Measurements from ENCODE around the gene COX8C.

COX8C gene

GRCh38 chr14:93332397-93332852 lies 14.6 kb upstream of the COX8C start:
- TF ChIP-seq, protein P1, sequence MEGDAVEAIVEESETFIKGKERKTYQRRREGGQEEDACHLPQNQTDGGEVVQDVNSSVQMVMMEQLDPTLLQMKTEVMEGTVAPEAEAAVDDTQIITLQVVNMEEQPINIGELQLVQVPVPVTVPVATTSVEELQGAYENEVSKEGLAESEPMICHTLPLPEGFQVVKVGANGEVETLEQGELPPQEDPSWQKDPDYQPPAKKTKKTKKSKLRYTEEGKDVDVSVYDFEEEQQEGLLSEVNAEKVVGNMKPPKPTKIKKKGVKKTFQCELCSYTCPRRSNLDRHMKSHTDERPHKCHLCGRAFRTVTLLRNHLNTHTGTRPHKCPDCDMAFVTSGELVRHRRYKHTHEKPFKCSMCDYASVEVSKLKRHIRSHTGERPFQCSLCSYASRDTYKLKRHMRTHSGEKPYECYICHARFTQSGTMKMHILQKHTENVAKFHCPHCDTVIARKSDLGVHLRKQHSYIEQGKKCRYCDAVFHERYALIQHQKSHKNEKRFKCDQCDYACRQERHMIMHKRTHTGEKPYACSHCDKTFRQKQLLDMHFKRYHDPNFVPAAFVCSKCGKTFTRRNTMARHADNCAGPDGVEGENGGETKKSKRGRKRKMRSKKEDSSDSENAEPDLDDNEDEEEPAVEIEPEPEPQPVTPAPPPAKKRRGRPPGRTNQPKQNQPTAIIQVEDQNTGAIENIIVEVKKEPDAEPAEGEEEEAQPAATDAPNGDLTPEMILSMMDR (IDR thresholded peaks at IDR 0.05) = no peak

- TF ChIP-seq, protein P1 (IDR thresholded peaks at IDR 0.05) = no peak
Measured at GRCh38 chr14:93332853-93333630, 13.9 kb upstream of the COX8C start, which contains the start of gene BTBD7. Gene BTBD7, minus strand, starts transcription at chr14:93333036. Its CDS starts 36,985 bp downstream, at chr14:93296051.

DNA sequence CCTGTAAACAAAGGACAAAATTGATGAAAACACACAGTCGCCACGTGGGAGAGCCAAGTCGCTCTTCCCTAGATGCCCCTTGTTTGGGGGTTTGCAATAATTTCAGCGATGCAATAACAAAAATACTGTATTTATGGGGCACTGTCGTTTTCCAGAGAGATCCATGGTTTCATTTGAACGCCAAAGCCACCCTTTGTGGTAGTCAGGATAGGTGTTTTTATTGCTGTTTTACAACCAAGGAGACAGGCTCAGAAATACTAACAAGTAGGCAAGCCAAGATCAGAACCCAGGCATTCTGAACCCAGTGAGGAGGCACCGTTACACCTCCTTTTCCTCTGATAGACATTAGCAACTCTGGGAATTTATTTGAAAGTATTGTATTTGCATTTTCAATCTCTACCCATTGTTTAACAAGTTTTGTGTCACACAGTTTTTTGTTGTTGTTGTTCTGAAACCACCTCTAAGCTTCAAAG lies 13.3 kb upstream of the COX8C start:
- TF ChIP-seq, protein P1 (IDR thresholded peaks at IDR 0.05) = no peak

- TF ChIP-seq, protein P1 (IDR thresholded peaks at IDR 0.05) = no peak
Measured at GRCh38 chr14:93337143-93337753, 9.7 kb upstream of the COX8C start.

DNA sequence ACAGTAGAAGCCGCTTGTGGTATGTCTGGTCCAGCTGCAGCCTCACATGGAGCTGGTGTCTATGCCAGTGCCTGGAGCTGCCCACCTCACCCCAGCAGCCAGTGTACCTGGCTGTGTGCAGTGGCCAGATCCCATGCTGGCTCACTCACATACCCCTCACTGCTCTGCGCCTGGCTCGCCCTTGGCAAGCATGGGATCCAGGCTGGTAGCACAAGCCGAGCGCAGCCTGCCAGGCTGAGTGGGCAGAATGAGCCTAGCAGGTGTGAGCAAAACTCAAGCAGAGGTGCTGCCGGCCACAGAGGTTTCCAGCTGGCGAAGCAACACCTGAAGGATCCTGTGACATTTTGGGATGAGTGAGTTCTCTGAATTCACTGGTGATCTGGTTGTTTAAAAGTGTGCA lies 9.1 kb upstream of the COX8C start:
- TF ChIP-seq, protein P1 (IDR thresholded peaks at IDR 0.05) = no peak

GRCh38 chr14:93343266-93343665 lies 3.7 kb upstream of the COX8C start:
- TF ChIP-seq, protein P1 (IDR thresholded peaks at IDR 0.05) = no peak

GRCh38 chr14:93343797-93344196 lies 3.2 kb upstream of the COX8C start:
- TF ChIP-seq, protein P1 (IDR thresholded peaks at IDR 0.05) = no peak
